ENCODE data around the gene VN1R5.

The VN1R5 gene

GRCh38 chr1:247298701-247299100 is 42.8 kb downstream of the VN1R5 start:
- TF ChIP-seq CTCF (conservative IDR thresholded peaks at IDR 0.05; ENCODE audit: control insufficient read depth, insufficient read depth, low read depth, low read length): no peak
- no peak overlapping the region for H3K4me3 ChIP-seq (ENCODE audit: control insufficient read depth, low read depth, low read length)
- no peak for DNase-seq (ENCODE audit: low read depth)

GRCh38 chr1:247299723-247300381 is 44.0 kb downstream of the VN1R5 start:
- no peak for TF ChIP-seq CTCF (conservative IDR thresholded peaks at IDR 0.05; ENCODE audit: control insufficient read depth, insufficient read depth, low read depth, low read length)
- H3K4me3 ChIP-seq (ENCODE audit: control insufficient read depth, low read depth, low read length): no peak overlapping the region
- DNase-seq (ENCODE audit: low read depth): no peak

DNA sequence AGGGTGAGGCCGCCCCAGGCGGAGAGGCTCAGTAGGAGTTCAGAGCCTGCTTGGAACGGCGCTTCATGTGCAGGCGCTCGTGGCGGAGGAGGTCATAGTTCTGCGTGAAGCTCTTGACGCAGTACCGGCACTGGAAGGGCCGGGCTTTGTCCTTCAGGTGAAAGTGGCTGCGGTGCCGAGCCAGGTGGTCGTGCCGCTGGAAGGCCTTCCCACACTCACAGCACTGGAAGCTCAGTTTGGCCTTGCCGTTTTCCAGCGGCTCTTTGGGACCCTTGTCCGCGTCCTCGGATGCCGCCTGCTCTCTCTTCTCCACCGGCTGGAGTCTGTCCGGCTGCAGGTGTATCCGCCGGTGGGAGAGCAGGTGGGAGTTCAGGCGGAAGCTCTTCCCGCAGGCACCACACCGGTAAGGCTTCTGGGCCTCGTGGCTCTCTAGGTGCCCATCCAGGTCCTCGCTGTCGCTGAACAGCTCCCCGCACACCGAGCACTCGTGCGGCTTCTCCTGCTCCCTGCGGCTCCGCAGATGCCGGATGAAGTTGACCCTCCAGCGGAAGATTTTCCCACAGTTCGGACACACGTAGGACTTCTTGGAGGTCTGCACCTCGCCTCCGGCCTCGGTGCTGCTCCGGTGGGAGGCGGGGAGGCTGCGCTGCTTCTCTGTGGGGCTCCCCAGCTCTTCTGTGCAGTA is 44.8 kb downstream of the VN1R5 start:
- no peak for DNase-seq (ENCODE audit: low read depth)
- TF ChIP-seq CTCF (conservative IDR thresholded peaks at IDR 0.05; ENCODE audit: control insufficient read depth, insufficient read depth, low read depth, low read length): no peak
- no peak overlapping the region for H3K4me3 ChIP-seq (ENCODE audit: control insufficient read depth, low read depth, low read length)

DNA sequence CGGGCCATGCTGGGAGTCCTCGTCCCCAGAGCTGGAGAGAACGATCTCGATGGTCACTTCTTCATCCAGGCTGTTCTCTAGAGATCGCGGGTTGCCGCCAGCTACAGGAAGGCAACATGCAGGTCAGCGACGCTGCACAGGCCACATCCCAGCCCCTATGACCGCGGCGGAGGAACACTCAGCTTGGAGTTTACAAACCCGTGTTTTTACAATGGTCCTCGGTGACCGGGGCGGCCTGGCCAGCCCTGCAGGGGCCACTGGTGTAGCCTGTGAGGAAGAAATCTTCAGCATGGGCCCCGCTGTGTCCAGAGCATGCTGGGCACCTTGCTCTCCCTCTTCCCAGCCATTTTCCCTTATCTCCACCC is 45.3 kb downstream of the VN1R5 start:
- H3K4me3 ChIP-seq (ENCODE audit: control insufficient read depth, low read depth, low read length): no peak overlapping the region
- TF ChIP-seq CTCF (conservative IDR thresholded peaks at IDR 0.05; ENCODE audit: control insufficient read depth, insufficient read depth, low read depth, low read length): no peak
- no peak for DNase-seq (ENCODE audit: low read depth)

GRCh38 chr1:247303216-247303615 is 47.3 kb downstream of the VN1R5 start:
- no peak for DNase-seq (ENCODE audit: low read depth)
- no peak overlapping the region for H3K4me3 ChIP-seq (ENCODE audit: control insufficient read depth, low read depth, low read length)
- no peak for TF ChIP-seq CTCF (conservative IDR thresholded peaks at IDR 0.05; ENCODE audit: control insufficient read depth, insufficient read depth, low read depth, low read length)

DNA sequence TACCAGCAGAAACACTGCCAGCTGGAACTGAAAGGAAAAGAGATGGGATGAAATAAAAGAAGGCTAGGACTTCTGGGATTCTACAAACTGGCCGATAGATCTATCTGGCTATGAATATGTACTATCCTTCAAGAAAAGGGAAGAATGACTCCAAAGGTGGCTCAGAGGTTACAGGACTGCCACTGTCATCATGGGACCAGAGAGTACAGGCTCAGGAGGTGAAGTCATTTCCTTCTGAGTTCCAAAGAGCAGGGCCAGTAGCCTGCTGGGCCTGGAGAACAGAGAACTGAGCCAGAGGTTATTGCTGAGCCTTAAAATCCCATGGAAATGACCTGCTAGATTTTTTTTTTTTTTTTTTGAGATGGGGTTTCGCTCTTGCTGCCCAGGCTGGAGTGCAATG is 48.2 kb downstream of the VN1R5 start:
- no peak for DNase-seq (ENCODE audit: low read depth)
- TF ChIP-seq CTCF (conservative IDR thresholded peaks at IDR 0.05; ENCODE audit: control insufficient read depth, insufficient read depth, low read depth, low read length): no peak
- no peak overlapping the region for H3K4me3 ChIP-seq (ENCODE audit: control insufficient read depth, low read depth, low read length)
